ENCODE results near the gene CYB561. TPM values are rescaled to one million over a fixed set of nuclear protein-coding genes. Genes with fewer than 3 reads are reported as not detected.

Gene CYB561
- total RNA-seq, 1 experiment from 2014 or later: 40.1 TPM

DNA sequence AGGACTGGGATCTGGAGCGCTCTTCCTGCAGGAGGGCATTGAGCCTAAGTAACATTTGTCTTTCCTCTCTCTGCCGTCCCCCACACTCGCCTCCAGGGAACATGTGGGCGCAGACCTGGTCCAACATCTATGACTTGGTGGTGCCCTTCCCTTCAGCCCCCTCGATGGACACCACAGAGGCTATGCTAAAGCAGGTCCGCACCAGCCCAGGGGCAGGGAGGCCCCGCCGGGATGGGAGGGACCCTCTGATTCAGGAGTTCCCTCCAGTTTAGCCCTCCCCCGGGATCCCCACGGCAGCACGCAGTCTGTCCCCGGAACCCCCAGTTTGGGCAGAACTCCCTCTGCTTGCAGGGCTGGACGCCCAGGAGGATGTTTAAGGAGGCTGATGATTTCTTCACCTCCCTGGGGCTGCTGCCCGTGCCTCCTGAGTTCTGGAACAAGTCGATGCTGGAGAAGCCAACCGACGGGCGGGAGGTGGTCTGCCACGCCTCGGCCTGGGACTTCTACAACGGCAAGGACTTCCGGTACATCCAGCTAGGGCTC lies 44.8 kb upstream of the CYB561 start:
- ChIA-PET POLR2A (no interaction called here), CTCF (no interaction called here)
- Histone ChIP-seq H3K36me3 (ENCODE audit: control insufficient read depth, insufficient read depth, low read length) (no peaks in the 10 kb centered on the region), H3K4me3 (ENCODE audit: low read depth in 2 of 2, low read length in 2 of 2) (no peak overlapping the region), H3K4me1 (ENCODE audit: control insufficient read depth, insufficient read depth, low read length) (no peaks in the 10 kb centered on the region), H3K27me3 (ENCODE audit: control insufficient read depth, insufficient read depth, low read length) (no peaks in the 10 kb centered on the region), H3K9me3 (ENCODE audit: control insufficient read depth, insufficient read depth, low read depth, low read length) (no peaks in the 10 kb centered on the region), H3K27ac (ENCODE audit: low read length) (no peak overlapping the region)
- intact Hi-C loops (cut with micrococcal nuclease; ENCODE audit: unreplicated experiment) (no loop called here), in situ Hi-C loops (cut with HindIII; ENCODE audit: low pct_unique_long_range_greater_than_20kb, low sequenced_read_pairs) (no loop called here)
- BruUV-seq (replicated peaks): no TSS peak
- ATAC-seq (no peak), DNase-seq (ENCODE audit: low read depth, low spot score) (no peak)
- TF ChIP-seq, protein P1, sequence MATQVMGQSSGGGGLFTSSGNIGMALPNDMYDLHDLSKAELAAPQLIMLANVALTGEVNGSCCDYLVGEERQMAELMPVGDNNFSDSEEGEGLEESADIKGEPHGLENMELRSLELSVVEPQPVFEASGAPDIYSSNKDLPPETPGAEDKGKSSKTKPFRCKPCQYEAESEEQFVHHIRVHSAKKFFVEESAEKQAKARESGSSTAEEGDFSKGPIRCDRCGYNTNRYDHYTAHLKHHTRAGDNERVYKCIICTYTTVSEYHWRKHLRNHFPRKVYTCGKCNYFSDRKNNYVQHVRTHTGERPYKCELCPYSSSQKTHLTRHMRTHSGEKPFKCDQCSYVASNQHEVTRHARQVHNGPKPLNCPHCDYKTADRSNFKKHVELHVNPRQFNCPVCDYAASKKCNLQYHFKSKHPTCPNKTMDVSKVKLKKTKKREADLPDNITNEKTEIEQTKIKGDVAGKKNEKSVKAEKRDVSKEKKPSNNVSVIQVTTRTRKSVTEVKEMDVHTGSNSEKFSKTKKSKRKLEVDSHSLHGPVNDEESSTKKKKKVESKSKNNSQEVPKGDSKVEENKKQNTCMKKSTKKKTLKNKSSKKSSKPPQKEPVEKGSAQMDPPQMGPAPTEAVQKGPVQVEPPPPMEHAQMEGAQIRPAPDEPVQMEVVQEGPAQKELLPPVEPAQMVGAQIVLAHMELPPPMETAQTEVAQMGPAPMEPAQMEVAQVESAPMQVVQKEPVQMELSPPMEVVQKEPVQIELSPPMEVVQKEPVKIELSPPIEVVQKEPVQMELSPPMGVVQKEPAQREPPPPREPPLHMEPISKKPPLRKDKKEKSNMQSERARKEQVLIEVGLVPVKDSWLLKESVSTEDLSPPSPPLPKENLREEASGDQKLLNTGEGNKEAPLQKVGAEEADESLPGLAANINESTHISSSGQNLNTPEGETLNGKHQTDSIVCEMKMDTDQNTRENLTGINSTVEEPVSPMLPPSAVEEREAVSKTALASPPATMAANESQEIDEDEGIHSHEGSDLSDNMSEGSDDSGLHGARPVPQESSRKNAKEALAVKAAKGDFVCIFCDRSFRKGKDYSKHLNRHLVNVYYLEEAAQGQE (IDR thresholded peaks at IDR 0.05; ENCODE audit: insufficient read depth in 1 of 2, low read depth in 2 of 2, low read length in 1 of 2): no peak
- TF ChIP-seq SIN3A (IDR thresholded peaks at IDR 0.05; ENCODE audit: borderline replicate concordance, insufficient read depth, low read depth, low read length) (no peak), TCF7L2 (IDR thresholded peaks at IDR 0.05; ENCODE audit: low read depth, low read length) (no peak), POLR2AphosphoS5 (IDR thresholded peaks at IDR 0.05; ENCODE audit: low read depth, low read length) (no peak)

DNA sequence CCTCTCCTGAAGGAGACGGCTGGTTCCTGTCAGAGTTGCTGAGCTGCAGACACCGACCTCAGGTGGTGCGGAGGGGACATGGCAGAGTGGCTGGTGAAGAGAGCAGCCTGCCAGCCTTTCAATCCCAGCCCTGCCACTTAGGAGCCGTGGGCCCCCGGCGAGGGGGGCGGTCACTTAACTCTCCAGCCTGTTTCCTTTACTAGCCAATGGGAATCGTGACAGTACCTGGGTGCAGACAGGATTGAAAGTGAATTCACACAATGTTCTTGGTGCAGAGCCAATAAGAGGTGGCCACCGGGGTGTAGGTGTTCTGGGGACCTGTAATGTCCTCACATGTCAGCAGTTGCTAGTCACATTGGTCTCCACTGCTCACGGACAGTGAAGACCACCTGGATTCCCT lies 44.2 kb upstream of the CYB561 start:
- no peaks in the 10 kb centered on the region for H3K4me1 ChIP-seq (ENCODE audit: control insufficient read depth, insufficient read depth, low read length)
- POLR2A ChIA-PET: no interaction called here
- H3K27ac ChIP-seq (ENCODE audit: low read length): no peak overlapping the region
- ATAC-seq (no peak), DNase-seq (ENCODE audit: low read depth, low spot score) (no peak)
- H3K27me3 ChIP-seq (ENCODE audit: control insufficient read depth, insufficient read depth, low read length): no peaks in the 10 kb centered on the region
- H3K4me3 ChIP-seq (ENCODE audit: low read depth in 2 of 2, low read length in 2 of 2): no peak overlapping the region
- no peaks in the 10 kb centered on the region for H3K9me3 ChIP-seq (ENCODE audit: control insufficient read depth, insufficient read depth, low read depth, low read length)
- in situ Hi-C loops (cut with HindIII; ENCODE audit: low pct_unique_long_range_greater_than_20kb, low sequenced_read_pairs) (no loop called here), intact Hi-C loops (cut with micrococcal nuclease; ENCODE audit: unreplicated experiment) (no loop called here)
- no TSS peak for BruUV-seq (replicated peaks)
- CTCF ChIA-PET: no interaction called here
- no peak for TF ChIP-seq TCF7L2 (IDR thresholded peaks at IDR 0.05; ENCODE audit: low read depth, low read length)
- no peak for TF ChIP-seq POLR2AphosphoS5 (IDR thresholded peaks at IDR 0.05; ENCODE audit: low read depth, low read length)
- TF ChIP-seq SIN3A (IDR thresholded peaks at IDR 0.05; ENCODE audit: borderline replicate concordance, insufficient read depth, low read depth, low read length): no peak
- TF ChIP-seq, protein P1 (IDR thresholded peaks at IDR 0.05; ENCODE audit: insufficient read depth in 1 of 2, low read depth in 2 of 2, low read length in 1 of 2): no peak
- TF ChIP-seq, protein P2, sequence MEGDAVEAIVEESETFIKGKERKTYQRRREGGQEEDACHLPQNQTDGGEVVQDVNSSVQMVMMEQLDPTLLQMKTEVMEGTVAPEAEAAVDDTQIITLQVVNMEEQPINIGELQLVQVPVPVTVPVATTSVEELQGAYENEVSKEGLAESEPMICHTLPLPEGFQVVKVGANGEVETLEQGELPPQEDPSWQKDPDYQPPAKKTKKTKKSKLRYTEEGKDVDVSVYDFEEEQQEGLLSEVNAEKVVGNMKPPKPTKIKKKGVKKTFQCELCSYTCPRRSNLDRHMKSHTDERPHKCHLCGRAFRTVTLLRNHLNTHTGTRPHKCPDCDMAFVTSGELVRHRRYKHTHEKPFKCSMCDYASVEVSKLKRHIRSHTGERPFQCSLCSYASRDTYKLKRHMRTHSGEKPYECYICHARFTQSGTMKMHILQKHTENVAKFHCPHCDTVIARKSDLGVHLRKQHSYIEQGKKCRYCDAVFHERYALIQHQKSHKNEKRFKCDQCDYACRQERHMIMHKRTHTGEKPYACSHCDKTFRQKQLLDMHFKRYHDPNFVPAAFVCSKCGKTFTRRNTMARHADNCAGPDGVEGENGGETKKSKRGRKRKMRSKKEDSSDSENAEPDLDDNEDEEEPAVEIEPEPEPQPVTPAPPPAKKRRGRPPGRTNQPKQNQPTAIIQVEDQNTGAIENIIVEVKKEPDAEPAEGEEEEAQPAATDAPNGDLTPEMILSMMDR (IDR thresholded peaks at IDR 0.05): no peak
- H3K36me3 ChIP-seq (ENCODE audit: control insufficient read depth, insufficient read depth, low read length): no peaks in the 10 kb centered on the region

Data from Panc1 (cell line).